AG04450 (cell line): ENCODE measurements around the gene CARNS1. TPM values are rescaled to one million over a fixed set of nuclear protein-coding genes. Genes with fewer than 3 reads are reported as not detected.
A peak's percentile ranks its signal among the peaks of the same experiment; 100 is the strongest.

ENCODE experiments used
- CTCF ChIA-PET: fragments of 300-600, 350-600 bp; formaldehyde crosslinking; extraction: SDS; loops from one replicate; lab custom pipeline; 2022; ENCODE audit warnings: antibody characterized with exemption, inconsistent platforms; lab: Charles Lee
- POLR2A ChIA-PET: fragments of 350-600 bp; formaldehyde crosslinking; extraction: SDS; loops from one replicate; lab custom pipeline; 2021; ENCODE audit warnings: antibody characterized with exemption, inconsistent platforms; lab: Yijun Ruan, JAX
- DNase-seq: peaks from one replicate; pipeline ENCODE4 v3.0.0-alpha.2; 2011; ENCODE audit warnings: low read depth, low spot score
- H3K27ac ChIP-seq: one replicate; pipeline ENCODE4 v1.5.1; 2012; ENCODE audit warnings: low read depth, low read length, control low read depth
- H3K27me3 ChIP-seq: one replicate; pipeline ENCODE4 v1.6.0; 2012; ENCODE audit warnings: low read length; ENCODE audit not compliant: control insufficient read depth, insufficient read depth
- H3K4me3 ChIP-seq: 2 replicates; pipeline ENCODE4 v1.5.1; 2011; ENCODE audit warnings: mild to moderate bottlenecking, low read depth, low read length, control low read depth
- H3K9me3 ChIP-seq: 2 replicates; pipeline ENCODE4 v1.5.1; 2012; ENCODE audit warnings: low read length; ENCODE audit not compliant: control insufficient read depth, insufficient read depth
- CTCF ChIP-seq: IDR thresholded peaks from 2 replicates; pipeline ENCODE4 v1.5.1; 2011; ENCODE audit warnings: low read depth, low read length, control low read depth, inconsistent platforms
- polyA plus RNA-seq: library from polyadenylated mRNA; depleted of rRNA; stranded (reverse); fragments of >200 nt; gene quantifications from 2 replicates; pipeline ENCODE4 v1.2.3, GENCODE V29; 2011

The CARNS1 gene
- polyA plus RNA-seq, 1 experiment: 0.09 TPM

GRCh38 chr11:67432655-67433349, 17.3 kb downstream of the CARNS1 start:
- TF ChIP-seq CTCF: no peak
- H3K9me3 ChIP-seq: no peaks in the 10 kb centered on the region
- ChIA-PET CTCF (no interaction called here), POLR2A (no interaction called here)
- no peak for DNase-seq
- H3K27me3 ChIP-seq: no peaks in the 10 kb centered on the region
- H3K27ac ChIP-seq: no peak overlapping the region
- H3K4me3 ChIP-seq: no peak overlapping the region

- ChIA-PET CTCF (interaction anchor here (0.5 kb wide), 1 partner anchor 77 kb away, joined by 4 read pairs; no protein-coding TSS in a partner anchor), POLR2A (no interaction called here)
- DNase-seq: no peak
- TF ChIP-seq CTCF: no peak
- Histone ChIP-seq H3K27me3 (no peaks in the 10 kb centered on the region), H3K4me3 (no peak overlapping the region), H3K27ac (no peak overlapping the region), H3K9me3 (no peaks in the 10 kb centered on the region)
Observed at GRCh38 chr11:67433536-67434394, 18.3 kb downstream of the CARNS1 start.

GRCh38 chr11:67434395-67434881, 19.0 kb downstream of the CARNS1 start:
- no peak for TF ChIP-seq CTCF
- CTCF ChIA-PET: no interaction called here
- POLR2A ChIA-PET: no interaction called here
- no peak overlapping the region for H3K4me3 ChIP-seq
- no peak for DNase-seq
- H3K27me3 ChIP-seq: no peaks in the 10 kb centered on the region
- no peak overlapping the region for H3K27ac ChIP-seq
- no peaks in the 10 kb centered on the region for H3K9me3 ChIP-seq

GRCh38 chr11:67435031-67435726, 19.7 kb downstream of the CARNS1 start:
- no peaks in the 10 kb centered on the region for H3K9me3 ChIP-seq
- H3K27me3 ChIP-seq: no peaks in the 10 kb centered on the region
- peak overlapping the region; percentile 21 for H3K27ac ChIP-seq
- H3K4me3 ChIP-seq: no peak overlapping the region
- ChIA-PET POLR2A (no interaction called here), CTCF (interaction anchor here (1.8 kb wide), 1 partner anchor 84 kb away, joined by 4 read pairs; no protein-coding TSS in a partner anchor)
- DNase-seq: no peak
- no peak for TF ChIP-seq CTCF
